Astrocyte (in vitro differentiated cells and primary cell): ENCODE results near the gene ARMC9. TPM values are rescaled to one million over a fixed set of nuclear protein-coding genes. Genes with fewer than 3 reads are reported as not detected.

Source experiments
- DNase-seq: peaks from one replicate; pipeline ENCODE4 v3.0.0-alpha.2; 2010; ENCODE audit warnings: low read depth
- FAIRE-seq: peaks from 2 replicates; lab custom pipeline; 2011; peaks lifted over from hg19 to GRCh38; lab: Jason Lieb, UNC
- H2AFZ ChIP-seq: 2 replicates; pipeline ENCODE4 v1.6.0; 2012; ENCODE audit warnings: low read depth, low read length, inconsistent platforms
- H3K27ac ChIP-seq: 2 replicates; pipeline ENCODE4 v1.5.1; 2011; ENCODE audit warnings: low read depth, low read length, inconsistent platforms
- H3K27me3 ChIP-seq: 2 replicates; pipeline ENCODE4 v1.6.0; 2011; ENCODE audit warnings: low read length, inconsistent platforms; ENCODE audit not compliant: insufficient read depth
- H3K36me3 ChIP-seq: 2 replicates; pipeline ENCODE4 v1.5.1; 2011; ENCODE audit warnings: low read length, inconsistent platforms; ENCODE audit not compliant: insufficient read depth
- H3K4me1 ChIP-seq: 2 replicates; pipeline ENCODE4 v1.5.1; 2011; ENCODE audit warnings: low read length, inconsistent platforms; ENCODE audit not compliant: insufficient read depth
- H3K4me2 ChIP-seq: 2 replicates; pipeline ENCODE4 v1.6.0; 2012; ENCODE audit warnings: low read length, inconsistent platforms
- H3K4me3 ChIP-seq: 2 replicates; pipeline ENCODE4 v1.5.1; 2011; ENCODE audit warnings: low read depth, mild to moderate bottlenecking, low read length, inconsistent platforms; ENCODE audit not compliant: insufficient read depth
- H3K79me2 ChIP-seq: 2 replicates; pipeline ENCODE4 v1.6.0; 2012; ENCODE audit warnings: mild to moderate bottlenecking, low read length, inconsistent platforms; ENCODE audit not compliant: insufficient read depth
- H3K9ac ChIP-seq: 2 replicates; pipeline ENCODE4 v1.6.0; 2012; ENCODE audit warnings: mild to moderate bottlenecking, low read length, inconsistent platforms
- H3K9me3 ChIP-seq: 2 replicates; pipeline ENCODE4 v1.5.1; 2012; ENCODE audit warnings: low read depth, mild to moderate bottlenecking, low read length, inconsistent platforms; ENCODE audit not compliant: insufficient read depth
- H4K20me1 ChIP-seq: 2 replicates; pipeline ENCODE4 v1.6.0; 2012; ENCODE audit warnings: low read length, inconsistent platforms; ENCODE audit not compliant: insufficient read depth
- H3K27ac Mint-ChIP-seq: one replicate; pipeline ENCODE4 v1.8.0; 2021; ENCODE audit warnings: mild to moderate bottlenecking, mixed read lengths; ENCODE audit not compliant: unreplicated experiment
- H3K27me3 Mint-ChIP-seq: one replicate; pipeline ENCODE4 v1.8.0; 2021; ENCODE audit warnings: low read depth, mixed read lengths; ENCODE audit not compliant: unreplicated experiment
- H3K36me3 Mint-ChIP-seq: one replicate; pipeline ENCODE4 v1.8.0; 2021; ENCODE audit warnings: low read depth, mixed read lengths; ENCODE audit not compliant: unreplicated experiment
- H3K4me1 Mint-ChIP-seq: one replicate; pipeline ENCODE4 v1.8.0; 2021; ENCODE audit warnings: low read depth, mixed read lengths; ENCODE audit not compliant: unreplicated experiment
- H3K4me3 Mint-ChIP-seq: one replicate; pipeline ENCODE4 v1.8.0; 2021; ENCODE audit warnings: mild to moderate bottlenecking, moderate library complexity, mixed read lengths; ENCODE audit not compliant: unreplicated experiment
- H3K9me3 Mint-ChIP-seq: one replicate; pipeline ENCODE4 v1.8.0; 2021; ENCODE audit warnings: mild to moderate bottlenecking, mixed read lengths; ENCODE audit not compliant: unreplicated experiment
- CTCF ChIP-seq: IDR thresholded peaks from 2 replicates; pipeline ENCODE4 v1.5.1; 2011; ENCODE audit warnings: low read depth, mild to moderate bottlenecking, inconsistent platforms, low read length, moderate library complexity; ENCODE audit not compliant: insufficient read depth
- EZH2 ChIP-seq: IDR thresholded peaks from 2 replicates; pipeline ENCODE4 v1.6.1; 2012; ENCODE audit warnings: mild to moderate bottlenecking, low read length, inconsistent platforms; ENCODE audit not compliant: insufficient read depth
- total RNA-seq: library from RNA; stranded (reverse); gene quantifications from 2 replicates; pipeline ENCODE4 v1.2.1, GENCODE V29; 2021

The ARMC9 gene
- total RNA-seq, 1 donor from 2014 or later = 52.4 TPM

GRCh38 chr2:231259104-231259503 is 60.7 kb downstream of the ARMC9 start:
- FAIRE-seq (no peak), DNase-seq (no peak)
- H3K27me3 ChIP-seq = no peaks in the 10 kb centered on the region
- Mint-ChIP-seq H3K4me1 (peaks cover 9% of the 10 kb centered on the region), H3K27me3 (no peaks in the 10 kb centered on the region), H3K36me3 (peaks cover 26% of the 10 kb centered on the region), H3K4me3 (no peak overlapping the region), H3K27ac (no peak overlapping the region), H3K9me3 (peaks cover 2% of the 10 kb centered on the region)
- H3K9ac ChIP-seq = no peak overlapping the region
- no peak for TF ChIP-seq EZH2
- no peaks in the 10 kb centered on the region for H3K9me3 ChIP-seq
- H3K79me2 ChIP-seq = no peaks in the 10 kb centered on the region
- H2AFZ ChIP-seq = no peak overlapping the region
- H3K27ac ChIP-seq = no peak overlapping the region
- no peak overlapping the region for H3K4me2 ChIP-seq
- peaks cover 11% of the 10 kb centered on the region for H3K36me3 ChIP-seq
- H3K4me1 ChIP-seq = peaks cover 6% of the 10 kb centered on the region
- no peak overlapping the region for H3K4me3 ChIP-seq
- H4K20me1 ChIP-seq = no peaks in the 10 kb centered on the region

- TF ChIP-seq EZH2 (no peak), CTCF (no peak)
- no peak for FAIRE-seq
- Histone ChIP-seq H2AFZ (no peak overlapping the region), H3K9ac (no peak overlapping the region), H3K36me3 (peaks cover 14% of the 10 kb centered on the region), H3K9me3 (no peaks in the 10 kb centered on the region), H3K27me3 (no peaks in the 10 kb centered on the region), H3K4me3 (no peak overlapping the region), H3K27ac (no peak overlapping the region), H3K4me2 (peak overlapping the region; percentile 15), H4K20me1 (no peaks in the 10 kb centered on the region), H3K4me1 (peaks cover 6% of the 10 kb centered on the region), H3K79me2 (no peaks in the 10 kb centered on the region)
- Mint-ChIP-seq H3K9me3 (peaks cover 2% of the 10 kb centered on the region), H3K27me3 (no peaks in the 10 kb centered on the region), H3K4me1 (peaks cover 9% of the 10 kb centered on the region), H3K27ac (no peak overlapping the region), H3K4me3 (no peak overlapping the region), H3K36me3 (peaks cover 26% of the 10 kb centered on the region)
- peak; percentile 22 for DNase-seq
These were observed 62.2 kb downstream of the ARMC9 start for GRCh38 chr2:231260442-231261208.

- H3K27ac ChIP-seq = no peak overlapping the region
- peaks cover 27% of the 10 kb centered on the region for H3K36me3 Mint-ChIP-seq
- no peak overlapping the region for H3K27ac Mint-ChIP-seq
- H4K20me1 ChIP-seq = no peaks in the 10 kb centered on the region
- peaks cover 20% of the 10 kb centered on the region for H3K36me3 ChIP-seq
- no peak overlapping the region for H3K4me3 Mint-ChIP-seq
- no peaks in the 10 kb centered on the region for H3K79me2 ChIP-seq
- H3K4me2 ChIP-seq = no peak overlapping the region
- peaks cover 6% of the 10 kb centered on the region for H3K4me1 ChIP-seq
- FAIRE-seq = no peak
- H3K9me3 ChIP-seq = no peaks in the 10 kb centered on the region
- peak; percentile 23 for DNase-seq
- no peaks in the 10 kb centered on the region for H3K27me3 Mint-ChIP-seq
- no peak overlapping the region for H2AFZ ChIP-seq
- H3K27me3 ChIP-seq = no peaks in the 10 kb centered on the region
- H3K9ac ChIP-seq = no peak overlapping the region
- H3K9me3 Mint-ChIP-seq = peaks cover 2% of the 10 kb centered on the region
- no peak overlapping the region for H3K4me3 ChIP-seq
- peaks cover 9% of the 10 kb centered on the region for H3K4me1 Mint-ChIP-seq
- TF ChIP-seq EZH2 (no peak), CTCF (no peak)
These were observed 64.8 kb downstream of the ARMC9 start for GRCh38 chr2:231263118-231263831.
